SIG-M5 treated with dmso at 0.1 percent for 504 hours (cell line): ENCODE measurements around the gene PALD1.
"Not testable (repeated sequence)": the region's sequence is repeated elsewhere in the genome, so short reads cannot be mapped to it uniquely, and the experiment has no call there.

ENCODE experiments used
- DNase-seq: peaks from one replicate; lab custom pipeline; 2025; ENCODE audit not compliant: unreplicated experiment; lab: John Stamatoyannopoulos, UW

Gene PALD1

DNA sequence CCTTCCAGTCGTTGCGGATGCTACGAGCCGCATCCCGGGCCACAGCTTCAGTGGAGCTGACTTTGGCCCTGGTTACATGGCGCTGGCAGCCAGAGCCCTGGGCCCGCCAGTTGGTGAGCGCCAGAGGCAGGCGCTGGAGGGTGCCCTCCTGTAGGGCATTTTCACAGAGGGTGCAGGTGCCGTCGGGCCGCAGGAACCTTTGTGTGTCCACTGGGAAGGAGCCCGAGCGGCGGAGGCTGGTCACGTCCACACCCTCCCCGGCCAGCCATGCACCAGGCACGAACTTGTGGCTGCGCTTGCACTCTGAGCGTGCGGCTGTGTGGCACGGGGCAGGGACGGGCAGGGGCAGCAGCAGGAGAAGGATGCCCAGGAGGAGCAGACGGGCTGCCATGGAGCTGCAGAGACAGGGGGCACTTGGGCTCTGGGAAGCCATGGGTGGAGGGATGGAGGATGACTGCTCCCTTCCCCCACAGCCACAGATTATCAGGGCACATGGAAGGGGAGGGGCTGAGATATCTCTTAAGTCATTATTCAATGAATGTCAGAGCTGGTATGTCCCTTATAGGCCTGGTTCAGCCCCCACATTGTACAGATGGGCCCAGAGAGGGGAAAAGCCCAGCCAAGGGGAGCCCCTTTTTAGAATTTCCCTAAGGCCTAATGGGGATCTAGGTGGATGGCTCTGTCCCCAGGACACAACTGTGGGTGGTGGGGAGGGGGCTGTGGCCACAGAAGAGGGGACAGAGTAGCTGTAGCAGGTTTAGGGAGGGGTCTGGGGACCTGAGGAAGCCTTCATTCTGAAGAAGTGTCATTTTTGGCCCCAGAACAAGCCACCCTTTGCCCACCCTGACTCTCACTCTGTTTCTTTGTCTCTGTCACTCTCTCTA, 122.2 kb downstream of the PALD1 start:
- no peak for DNase-seq

- no peak for DNase-seq
Observed at GRCh38 chr10:70601746-70602145, 123.2 kb downstream of the PALD1 start.

DNA sequence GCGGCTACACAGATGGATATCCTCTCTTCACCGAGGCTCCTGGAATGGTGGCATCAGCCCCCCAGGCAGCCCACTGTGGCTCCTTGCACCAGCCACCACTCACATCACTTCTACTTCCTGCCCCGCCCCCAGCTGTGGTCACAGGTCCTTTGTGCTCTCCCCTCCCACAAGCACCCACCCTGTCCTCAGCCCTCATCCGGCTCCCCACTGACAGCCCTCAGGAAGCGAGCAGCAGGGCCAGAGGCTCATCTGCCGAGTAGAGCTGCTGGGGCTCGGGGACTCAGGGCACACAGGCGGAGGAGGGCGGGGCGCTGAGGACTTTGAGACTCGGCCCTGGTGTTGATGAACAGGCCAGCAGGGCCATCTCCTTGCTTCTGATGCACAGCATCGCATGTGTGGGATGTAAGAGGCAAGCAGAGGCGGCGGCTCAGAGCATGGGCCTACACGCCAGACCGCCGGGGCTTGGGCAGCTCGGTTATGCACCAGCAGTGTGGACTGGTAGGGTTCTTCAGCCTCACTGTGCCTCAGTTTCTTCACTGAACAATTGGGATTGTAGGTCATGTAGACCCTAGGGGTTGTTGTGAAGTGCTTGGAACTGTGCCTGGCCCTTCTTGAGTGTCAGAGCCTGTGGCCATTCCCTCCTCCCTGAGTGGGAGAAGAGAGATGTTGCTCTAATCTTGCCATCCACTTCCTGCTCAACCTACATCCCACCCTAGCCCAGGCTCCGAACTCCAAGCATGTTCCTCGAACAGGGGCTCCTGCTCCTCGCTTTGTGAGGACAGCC, 124.3 kb downstream of the PALD1 start, which contains the start of gene PRF1:
Gene PRF1 (minus strand): TSS at position 77 of the 784 bp plus-strand sequence. CDS start 1,839 bp downstream, outside the sequence.
- no peak for DNase-seq

DNA sequence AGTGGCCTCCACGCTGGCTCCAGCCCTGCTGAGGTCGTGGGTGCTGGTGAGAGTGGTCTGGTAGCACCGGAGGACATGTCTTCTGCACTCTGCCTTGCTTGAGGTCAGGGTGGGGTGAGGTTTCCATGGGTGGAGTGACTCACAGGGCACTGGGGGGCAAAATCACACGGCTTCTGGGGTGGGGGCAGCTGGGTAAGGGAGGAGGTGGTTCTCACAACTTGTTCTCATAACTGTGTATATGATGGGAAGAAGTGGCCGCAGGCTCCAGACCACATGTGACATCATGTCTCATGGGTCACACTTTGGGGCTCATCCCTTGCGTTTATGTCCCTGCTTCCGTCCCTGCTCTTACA, 124.9 kb downstream of the PALD1 start:
- DNase-seq = no peak

- no peak for DNase-seq
Observed at GRCh38 chr10:70604106-70604505, 125.5 kb downstream of the PALD1 start.

DNA sequence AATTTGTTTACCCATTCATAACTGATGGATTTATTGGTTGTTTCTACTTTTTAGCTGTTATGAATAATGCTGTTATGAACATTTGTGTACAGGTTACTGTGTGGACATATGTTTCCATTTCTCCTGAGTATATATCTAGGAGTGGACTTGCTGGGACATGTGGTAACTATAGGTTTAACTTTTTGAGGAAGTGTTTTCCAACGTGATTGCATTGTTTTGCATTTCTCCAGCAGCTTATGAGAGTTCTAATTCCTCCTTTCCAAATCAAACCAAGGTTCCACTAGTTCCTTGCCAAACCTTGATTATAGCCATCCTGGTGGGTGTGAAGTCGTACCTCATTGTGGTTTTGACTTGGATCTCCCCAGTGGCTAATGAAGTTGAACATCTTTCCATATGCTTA, 126.6 kb downstream of the PALD1 start:
- peak; percentile 17 for DNase-seq

DNA sequence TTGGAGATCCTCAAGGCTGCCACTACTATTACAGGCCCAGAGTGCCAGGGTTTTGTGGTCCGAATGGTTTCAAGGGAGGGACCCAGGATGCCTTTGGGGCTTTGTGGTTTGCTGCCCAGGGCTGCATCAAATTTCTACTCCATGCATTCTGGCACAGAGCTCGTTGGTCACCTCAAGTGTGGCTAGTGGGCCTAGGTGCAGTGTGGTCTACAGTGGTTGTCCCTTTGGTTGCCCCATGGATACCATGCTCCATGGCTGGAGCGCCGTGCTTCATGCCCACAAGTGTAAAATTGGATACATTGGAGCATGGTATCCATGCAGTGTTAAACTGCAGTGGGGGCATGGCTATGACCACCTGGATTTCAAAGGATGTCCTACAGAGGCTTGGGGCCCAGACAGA, 129.4 kb downstream of the PALD1 start:
- DNase-seq = no peak

DNA sequence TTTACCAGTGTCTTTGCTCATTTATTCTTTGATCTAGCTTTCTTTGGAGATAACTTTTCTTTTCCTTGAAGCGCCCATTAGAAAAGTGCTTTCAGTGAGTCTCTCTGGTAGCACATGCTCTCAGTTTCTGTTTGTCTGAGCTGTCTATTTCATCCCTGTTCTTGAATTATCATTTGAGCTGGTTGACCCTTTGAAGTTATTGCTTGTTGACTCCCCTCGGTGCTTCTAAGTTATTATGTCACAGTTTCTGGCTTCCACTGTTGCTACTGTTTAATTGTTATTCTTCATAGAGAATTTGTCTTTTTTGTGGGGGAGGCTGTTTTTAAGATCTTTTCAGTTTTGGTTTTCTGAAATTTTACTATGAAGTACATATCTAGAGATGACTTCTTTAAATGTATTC, 135.4 kb downstream of the PALD1 start:
- no peak for DNase-seq

- not testable (repeated sequence) for DNase-seq
Observed at GRCh38 chr10:70614364-70614763, 135.8 kb downstream of the PALD1 start.

- DNase-seq = no peak
Observed at GRCh38 chr10:70615211-70615610, 136.6 kb downstream of the PALD1 start.

- DNase-seq = peak; percentile 5
Observed at GRCh38 chr10:70615784-70616522, 137.4 kb downstream of the PALD1 start.

DNA sequence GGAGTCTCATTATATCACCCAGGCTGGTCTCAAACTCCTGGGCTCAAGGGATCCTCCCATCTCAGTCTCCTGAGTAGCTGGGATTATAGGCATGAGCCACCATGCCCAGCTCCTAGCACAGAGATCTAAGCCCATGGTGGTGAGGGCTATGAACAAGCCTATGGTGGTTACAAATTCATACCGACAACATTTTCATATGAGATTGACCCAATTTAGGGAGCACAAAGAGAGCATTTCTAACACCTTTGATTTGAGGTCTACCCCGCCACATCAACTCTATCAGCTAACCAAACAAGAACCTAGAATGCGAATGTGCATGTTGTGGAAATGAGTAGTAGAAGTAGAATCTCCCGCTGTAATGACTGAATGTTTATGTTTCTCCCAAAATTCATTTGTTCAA, 138.2 kb downstream of the PALD1 start:
- no peak for DNase-seq
